Osteoblast (primary cell): ENCODE measurements around the gene KLHDC4. TPM values are rescaled to one million over a fixed set of nuclear protein-coding genes. Genes with fewer than 3 reads are reported as not detected.

Experiments used
- DNase-seq: peaks from one replicate; pipeline ENCODE4 v3.0.0; 2011; ENCODE audit warnings: low spot score, mixed read lengths; ENCODE audit not compliant: insufficient read length; ENCODE audit errors: missing footprints
- H2AFZ ChIP-seq: 2 replicates; pipeline ENCODE4 v1.6.0; 2011; ENCODE audit warnings: mild to moderate bottlenecking, low read length
- H3K27ac ChIP-seq: 2 replicates; pipeline ENCODE4 v1.5.1; 2011; ENCODE audit warnings: mild to moderate bottlenecking, low read depth, low read length, moderate library complexity
- H3K27me3 ChIP-seq: 2 replicates; pipeline ENCODE4 v1.6.0; 2012; ENCODE audit warnings: mild to moderate bottlenecking, control low read depth, inconsistent platforms, low read length, moderate library complexity; ENCODE audit not compliant: insufficient read depth
- H3K36me3 ChIP-seq: 2 replicates; pipeline ENCODE4 v1.5.1; 2011; ENCODE audit warnings: mild to moderate bottlenecking, low read length, control low read depth, moderate library complexity; ENCODE audit not compliant: insufficient read depth
- H3K4me1 ChIP-seq: 2 replicates; pipeline ENCODE4 v1.5.1; 2011; ENCODE audit warnings: mild to moderate bottlenecking, low read length, control low read depth, moderate library complexity; ENCODE audit not compliant: insufficient read depth
- H3K4me2 ChIP-seq: 2 replicates; pipeline ENCODE4 v1.6.0; 2011; ENCODE audit warnings: mild to moderate bottlenecking, low read length; ENCODE audit not compliant: insufficient read depth
- H3K4me3 ChIP-seq: fragments of 200-600 bp; sonication (generic); 3 replicates; pipeline ENCODE4 v1.5.1; 2012; ENCODE audit warnings: mild to moderate bottlenecking, low read length, inconsistent platforms; ENCODE audit not compliant: insufficient read depth
- H3K79me2 ChIP-seq: 2 replicates; pipeline ENCODE4 v1.6.0; 2012; ENCODE audit warnings: mild to moderate bottlenecking, low read length, control low read depth, inconsistent platforms; ENCODE audit not compliant: insufficient read depth
- H3K9me3 ChIP-seq: 2 replicates; pipeline ENCODE4 v1.5.1; 2011; ENCODE audit warnings: low read depth, low read length, control low read depth
- H4K20me1 ChIP-seq: 2 replicates; pipeline ENCODE4 v1.6.0; 2012; ENCODE audit warnings: mild to moderate bottlenecking, low read length, control low read depth; ENCODE audit not compliant: insufficient read depth
- total RNA-seq: library from RNA; depleted of rRNA; stranded (reverse); fragments of >200 nt; gene quantifications from 2 replicates; pipeline ENCODE4 v1.2.3, GENCODE V29; 2012
- TF ChIP-seq, protein P1 (sequence below): IDR thresholded peaks from 2 replicates; pipeline ENCODE4 v1.5.1; 2011; ENCODE audit warnings: mild to moderate bottlenecking, low read depth, low read length, moderate library complexity; ENCODE audit errors: extremely low read depth

The KLHDC4 gene
- total RNA-seq, 1 donor: 22.1 TPM

DNA sequence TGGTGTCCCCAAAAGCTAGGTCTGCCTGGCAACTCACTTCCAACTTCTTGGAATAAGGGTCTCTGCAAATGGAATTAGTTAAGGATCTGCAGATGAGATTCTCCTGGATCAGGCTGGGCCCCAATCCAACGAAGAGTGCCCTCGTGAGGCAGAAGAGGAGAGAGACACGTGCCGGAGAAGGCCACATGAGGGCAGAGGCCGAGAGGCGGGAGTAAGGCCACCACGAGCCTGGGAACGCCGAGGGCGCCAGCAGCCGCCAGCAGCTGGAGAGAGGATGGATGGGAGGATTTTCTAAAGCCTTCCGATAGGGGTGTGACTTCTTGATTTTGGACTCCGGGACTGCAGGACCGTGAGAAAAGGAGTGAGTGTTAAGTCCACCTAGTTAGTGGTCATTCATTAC, 87.2 kb downstream of the KLHDC4 start:
- peaks cover 15% of the 10 kb centered on the region for H3K27me3 ChIP-seq
- H3K9me3 ChIP-seq: no peaks in the 10 kb centered on the region
- no peaks in the 10 kb centered on the region for H4K20me1 ChIP-seq
- H2AFZ ChIP-seq: no peak overlapping the region
- peaks cover 8% of the 10 kb centered on the region for H3K4me1 ChIP-seq
- TF ChIP-seq, protein P1, sequence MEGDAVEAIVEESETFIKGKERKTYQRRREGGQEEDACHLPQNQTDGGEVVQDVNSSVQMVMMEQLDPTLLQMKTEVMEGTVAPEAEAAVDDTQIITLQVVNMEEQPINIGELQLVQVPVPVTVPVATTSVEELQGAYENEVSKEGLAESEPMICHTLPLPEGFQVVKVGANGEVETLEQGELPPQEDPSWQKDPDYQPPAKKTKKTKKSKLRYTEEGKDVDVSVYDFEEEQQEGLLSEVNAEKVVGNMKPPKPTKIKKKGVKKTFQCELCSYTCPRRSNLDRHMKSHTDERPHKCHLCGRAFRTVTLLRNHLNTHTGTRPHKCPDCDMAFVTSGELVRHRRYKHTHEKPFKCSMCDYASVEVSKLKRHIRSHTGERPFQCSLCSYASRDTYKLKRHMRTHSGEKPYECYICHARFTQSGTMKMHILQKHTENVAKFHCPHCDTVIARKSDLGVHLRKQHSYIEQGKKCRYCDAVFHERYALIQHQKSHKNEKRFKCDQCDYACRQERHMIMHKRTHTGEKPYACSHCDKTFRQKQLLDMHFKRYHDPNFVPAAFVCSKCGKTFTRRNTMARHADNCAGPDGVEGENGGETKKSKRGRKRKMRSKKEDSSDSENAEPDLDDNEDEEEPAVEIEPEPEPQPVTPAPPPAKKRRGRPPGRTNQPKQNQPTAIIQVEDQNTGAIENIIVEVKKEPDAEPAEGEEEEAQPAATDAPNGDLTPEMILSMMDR: peak; percentile 28
- H3K27ac ChIP-seq: no peak overlapping the region
- no peak overlapping the region for H3K4me2 ChIP-seq
- H3K79me2 ChIP-seq: no peaks in the 10 kb centered on the region
- peak; percentile 91 for DNase-seq
- no peaks in the 10 kb centered on the region for H3K36me3 ChIP-seq
- H3K4me3 ChIP-seq: no peak overlapping the region

DNA sequence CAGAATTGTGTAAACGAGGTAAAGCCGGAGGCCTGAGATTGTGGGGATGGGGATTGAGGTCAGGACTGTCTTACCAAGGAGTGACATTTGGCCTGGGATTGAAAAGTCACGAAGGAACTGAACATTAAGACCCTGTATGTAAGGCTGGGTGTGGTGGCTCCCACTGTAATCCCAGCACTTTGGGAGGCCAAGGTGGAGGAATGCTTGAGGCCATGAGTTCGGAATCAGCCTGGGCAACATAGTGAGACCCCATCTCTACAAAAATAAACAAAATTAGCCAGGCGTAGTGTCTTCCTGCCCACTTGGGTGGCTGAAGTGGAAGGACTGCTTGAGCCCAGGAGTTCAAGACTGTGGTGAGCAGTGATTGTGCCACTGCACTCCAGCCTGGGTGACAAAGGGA, 88.0 kb downstream of the KLHDC4 start:
- H3K4me1 ChIP-seq: peaks cover 8% of the 10 kb centered on the region
- no peaks in the 10 kb centered on the region for H4K20me1 ChIP-seq
- no peak overlapping the region for H3K4me2 ChIP-seq
- no peak overlapping the region for H2AFZ ChIP-seq
- H3K27ac ChIP-seq: no peak overlapping the region
- DNase-seq: no peak
- H3K79me2 ChIP-seq: no peaks in the 10 kb centered on the region
- TF ChIP-seq, protein P1: no peak
- no peak overlapping the region for H3K4me3 ChIP-seq
- peaks cover 12% of the 10 kb centered on the region for H3K27me3 ChIP-seq
- no peaks in the 10 kb centered on the region for H3K36me3 ChIP-seq
- no peaks in the 10 kb centered on the region for H3K9me3 ChIP-seq

DNA sequence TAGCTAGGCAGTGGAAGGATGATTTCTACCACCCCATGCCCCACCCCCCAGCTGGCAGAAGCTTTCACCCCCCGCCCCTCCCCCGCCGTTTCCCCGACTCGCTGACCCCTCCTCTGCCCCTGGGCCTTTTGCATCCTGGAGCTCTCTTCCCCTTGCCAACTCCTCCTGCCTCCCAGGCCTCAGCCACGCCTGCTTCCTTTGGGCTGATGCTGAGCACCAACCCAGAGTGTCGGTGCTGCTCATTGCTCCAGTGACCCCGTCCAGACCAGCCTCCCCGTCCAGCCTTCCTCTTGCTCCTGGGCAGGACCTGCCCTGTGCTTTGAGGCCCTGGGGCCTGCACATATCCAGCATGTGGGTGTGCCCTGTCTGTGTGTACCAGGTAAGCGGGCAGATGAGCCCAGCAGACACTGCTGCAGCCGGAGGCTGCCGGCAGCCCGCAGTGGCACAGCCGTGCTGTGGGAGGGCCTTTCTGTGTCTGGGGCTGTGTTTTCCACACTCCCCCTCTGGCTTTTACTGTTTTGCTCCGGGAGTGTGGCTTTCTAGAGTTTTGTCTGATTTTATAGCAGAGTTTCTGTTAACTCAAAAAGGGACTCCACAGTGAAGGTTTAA, 90.6 kb downstream of the KLHDC4 start:
- TF ChIP-seq, protein P1: no peak
- H3K4me1 ChIP-seq: no peaks in the 10 kb centered on the region
- no peak overlapping the region for H2AFZ ChIP-seq

DNA sequence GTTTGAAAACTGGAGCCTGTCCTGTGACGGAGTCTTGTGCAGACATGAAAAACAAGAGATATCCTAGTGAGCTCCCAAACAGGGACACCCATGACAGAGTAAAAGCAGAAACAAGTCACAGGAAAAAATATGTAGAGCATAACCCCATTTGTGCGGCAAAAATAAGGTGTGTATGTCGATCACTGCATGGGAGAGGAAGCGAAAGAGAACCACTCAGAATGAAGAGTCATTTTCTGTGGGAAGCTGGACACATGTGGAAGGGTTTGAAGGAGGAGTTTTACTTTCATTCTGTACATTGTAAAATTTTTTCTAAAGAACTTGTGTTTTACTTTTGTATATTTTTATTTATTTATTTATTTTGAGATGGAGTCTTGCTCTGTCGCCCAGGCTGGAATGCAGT, 91.4 kb downstream of the KLHDC4 start:
- Histone ChIP-seq H3K36me3 (no peaks in the 10 kb centered on the region), H4K20me1 (no peaks in the 10 kb centered on the region), H3K4me1 (no peaks in the 10 kb centered on the region), H3K4me3 (no peak overlapping the region), H3K79me2 (no peaks in the 10 kb centered on the region), H3K27me3 (peaks cover 11% of the 10 kb centered on the region), H3K27ac (no peak overlapping the region), H3K4me2 (no peak overlapping the region), H3K9me3 (no peaks in the 10 kb centered on the region), H2AFZ (no peak overlapping the region)
- no peak for DNase-seq
- TF ChIP-seq, protein P1: no peak

More for the DNA sequence above, 90.6 kb downstream of the KLHDC4 start:
- H3K4me3 ChIP-seq: no peak overlapping the region
- no peaks in the 10 kb centered on the region for H3K79me2 ChIP-seq
- H3K36me3 ChIP-seq: no peaks in the 10 kb centered on the region
- DNase-seq: no peak
- H4K20me1 ChIP-seq: no peaks in the 10 kb centered on the region
- H3K27me3 ChIP-seq: peaks cover 12% of the 10 kb centered on the region
- no peak overlapping the region for H3K27ac ChIP-seq
- H3K4me2 ChIP-seq: no peak overlapping the region
- no peaks in the 10 kb centered on the region for H3K9me3 ChIP-seq
